NCI-H1417 treated with DMSO at 0.1 percent for 48 hours (cell line): ENCODE measurements around the gene GALR3.

Experiments used
- DNase-seq: peaks from one replicate; lab custom pipeline; 2025; lab: John Stamatoyannopoulos, UW

Gene GALR3

GRCh38 chr22:37803195-37803638, 20.0 kb upstream of the GALR3 start:
- DNase-seq = no peak

GRCh38 chr22:37803639-37804351, 19.4 kb upstream of the GALR3 start:
- DNase-seq = no peak

GRCh38 chr22:37804352-37804880, 18.8 kb upstream of the GALR3 start:
- DNase-seq = no peak

- no peak for DNase-seq
Observed at GRCh38 chr22:37804881-37805809, 18.0 kb upstream of the GALR3 start.

GRCh38 chr22:37805810-37806277, 17.3 kb upstream of the GALR3 start:
- no peak for DNase-seq

GRCh38 chr22:37806409-37807333, 16.5 kb upstream of the GALR3 start:
- DNase-seq = no peak

- no peak for DNase-seq
Observed at GRCh38 chr22:37807410-37808293, 15.5 kb upstream of the GALR3 start, which contains the start of gene GCAT. Gene GCAT, plus strand, starts transcription at chr22:37807934. Its CDS starts 34 bp downstream, at chr22:37807968.

- DNase-seq = no peak
Observed at GRCh38 chr22:37808294-37808657, 14.9 kb upstream of the GALR3 start.

- DNase-seq = no peak
Observed at GRCh38 chr22:37809672-37810333, 13.4 kb upstream of the GALR3 start.

- no peak for DNase-seq
Observed at GRCh38 chr22:37811867-37812266, 11.3 kb upstream of the GALR3 start.

GRCh38 chr22:37812869-37813678, 10.1 kb upstream of the GALR3 start:
- DNase-seq = no peak

- no peak for DNase-seq
Observed at GRCh38 chr22:37815593-37815992, 7.6 kb upstream of the GALR3 start.

- no peak for DNase-seq
Observed at GRCh38 chr22:37816543-37817180, 6.5 kb upstream of the GALR3 start.

- DNase-seq = no peak
Observed at GRCh38 chr22:37817705-37818408, 5.3 kb upstream of the GALR3 start.

GRCh38 chr22:37818409-37819104, 4.6 kb upstream of the GALR3 start:
- DNase-seq = no peak

GRCh38 chr22:37819105-37819433, 4.1 kb upstream of the GALR3 start:
- no peak for DNase-seq

- DNase-seq = no peak
Observed at GRCh38 chr22:37820350-37820749, 2.8 kb upstream of the GALR3 start.
